Subcutaneous abdominal adipose tissue (tissue), 5 donors: Measurements from ENCODE around the gene NISCH.
A peak's percentile ranks its signal among the peaks of the same experiment; 100 is the strongest.
"Not testable (repeated sequence)": the region's sequence is repeated elsewhere in the genome, so short reads cannot be mapped to it uniquely, and the experiment has no call there.

Source experiments
- H3K27ac ChIP-seq: one replicate; pipeline ENCODE4 v1.7.0; 2013; ENCODE audit warnings: low read depth, mild to moderate bottlenecking, inconsistent platforms, low read length, moderate library complexity
- H3K27me3 ChIP-seq, 5 donors: one replicate each; pipeline ENCODE4 v1.7.0; 2013; ENCODE audit warnings: low read length in 5 of 5, inconsistent platforms in 1 of 5; ENCODE audit not compliant: control insufficient read depth in 5 of 5, insufficient read depth in 4 of 5
- H3K36me3 ChIP-seq, 5 donors: one replicate each; pipeline ENCODE4 v1.7.0; 2013; ENCODE audit warnings: low read length in 5 of 5; ENCODE audit not compliant: control insufficient read depth in 5 of 5, insufficient read depth in 5 of 5
- H3K4me1 ChIP-seq, 5 donors: one replicate each; pipeline ENCODE4 v1.7.0; 2013; ENCODE audit warnings: low read length in 5 of 5, mild to moderate bottlenecking in 3 of 5, moderate library complexity in 1 of 5; ENCODE audit not compliant: control insufficient read depth in 5 of 5, insufficient read depth in 5 of 5
- H3K4me3 ChIP-seq, 5 donors: one replicate each; pipeline ENCODE4 v1.7.0; 2013; ENCODE audit warnings: low read length in 5 of 5, low read depth in 1 of 5
- H3K9ac ChIP-seq, 5 donors: one replicate each; pipeline ENCODE4 v1.7.0; 2013; ENCODE audit warnings: low read length in 5 of 5, mild to moderate bottlenecking in 4 of 5, moderate library complexity in 3 of 5
- H3K9me3 ChIP-seq, 5 donors: one replicate each; pipeline ENCODE4 v1.7.0; 2013; ENCODE audit warnings: low read length in 5 of 5; ENCODE audit not compliant: control insufficient read depth in 5 of 5
- donor health status: healthy.
- donor health status: healthy.
- donor health status: healthy.
- donor health status: healthy.
- donor health status: healthy.

NISCH gene

GRCh38 chr3:52524752-52525679 lies 69.6 kb downstream of the NISCH start:
- H3K9ac ChIP-seq: no peak overlapping the region
- H3K27me3 ChIP-seq: no peaks in the 10 kb centered on the region
- no peak overlapping the region for H3K4me3 ChIP-seq
- peaks cover 0 to 82% (median 53%) of the 10 kb centered on the region in 5 donors for H3K36me3 ChIP-seq
- no peak overlapping the region for H3K27ac ChIP-seq
- no peaks in the 10 kb centered on the region for H3K9me3 ChIP-seq
- H3K4me1 ChIP-seq: peaks cover 6 to 40% (median 21%) of the 10 kb centered on the region in 5 donors

- Histone ChIP-seq H3K4me1 (peaks cover 6 to 49% (median 30%) of the 10 kb centered on the region in 5 donors), H3K27me3 (no peaks in the 10 kb centered on the region), H3K36me3 (peaks cover 0 to 74% (median 47%) of the 10 kb centered on the region in 5 donors), H3K9me3 (no peaks in the 10 kb centered on the region), H3K4me3 (no peak overlapping the region), H3K27ac (no peak overlapping the region), H3K9ac (no peak overlapping the region)
Measured at GRCh38 chr3:52525680-52526561, 70.5 kb downstream of the NISCH start.

GRCh38 chr3:52526671-52527038 lies 71.3 kb downstream of the NISCH start:
- H3K4me3 ChIP-seq, H3K27ac ChIP-seq, H3K27me3 ChIP-seq, H3K9ac ChIP-seq, H3K9me3 ChIP-seq: not testable (repeated sequence)
- Histone ChIP-seq H3K36me3 (peaks cover 0 to 66% (median 39%) of the 10 kb centered on the region in 5 donors), H3K4me1 (peaks cover 6 to 56% (median 38%) of the 10 kb centered on the region in 5 donors)

- no peaks in the 10 kb centered on the region for H3K27me3 ChIP-seq
- peaks cover 0 to 61% (median 36%) of the 10 kb centered on the region in 5 donors for H3K36me3 ChIP-seq
- peaks cover 6 to 61% (median 43%) of the 10 kb centered on the region in 5 donors for H3K4me1 ChIP-seq
- H3K4me3 ChIP-seq: no peak overlapping the region
- H3K9me3 ChIP-seq: no peaks in the 10 kb centered on the region
- no peak overlapping the region for H3K9ac ChIP-seq
- no peak overlapping the region for H3K27ac ChIP-seq
Measured at GRCh38 chr3:52527039-52527731, 71.8 kb downstream of the NISCH start.

- Histone ChIP-seq H3K4me3 (no peak overlapping the region), H3K4me1 (peaks cover 9 to 69% (median 51%) of the 10 kb centered on the region in 5 donors), H3K9me3 (no peaks in the 10 kb centered on the region), H3K27ac (no peak overlapping the region), H3K9ac (no peak overlapping the region), H3K36me3 (peaks cover 0 to 53% (median 29%) of the 10 kb centered on the region in 5 donors), H3K27me3 (no peaks in the 10 kb centered on the region)
Measured at GRCh38 chr3:52527732-52528585, 72.6 kb downstream of the NISCH start.

GRCh38 chr3:52528586-52529375 lies 73.4 kb downstream of the NISCH start:
- Histone ChIP-seq H3K9me3 (no peaks in the 10 kb centered on the region), H3K36me3 (peaks cover 0 to 46% (median 21%) of the 10 kb centered on the region in 5 donors), H3K9ac (no peak overlapping the region), H3K27me3 (no peaks in the 10 kb centered on the region), H3K4me1 (peaks cover 9 to 74% (median 54%) of the 10 kb centered on the region in 5 donors), H3K27ac (no peak overlapping the region), H3K4me3 (no peak overlapping the region)

GRCh38 chr3:52529376-52530333 lies 74.3 kb downstream of the NISCH start:
- Histone ChIP-seq H3K4me1 (peaks cover 9 to 76% (median 60%) of the 10 kb centered on the region in 5 donors), H3K36me3 (peaks cover 0 to 37% (median 13%) of the 10 kb centered on the region in 5 donors), H3K27ac (peak overlapping the region; percentile 50), H3K27me3 (no peaks in the 10 kb centered on the region), H3K4me3 (no peak overlapping the region), H3K9ac (peak overlapping the region in 1 of 5 donors; percentile 4), H3K9me3 (no peaks in the 10 kb centered on the region)
